Gastroesophageal sphincter (tissue), 4 donors: ENCODE results near the gene LAMA2. TPM values are rescaled to one million over a fixed set of nuclear protein-coding genes. Genes with fewer than 3 reads are reported as not detected.

ENCODE experiments used
- ATAC-seq: fragments of 150-250 bp; one replicate; pipeline ENCODE4 v1.9.1; 2016; ENCODE audit warnings: mild to moderate bottlenecking, moderate library complexity
- H3K27ac ChIP-seq, 4 donors: fragments of 200-600 bp; sonication (generic) in 3 of 4; 1 replicate in 3 of 4; 2 replicates in 1 of 4; pipeline ENCODE4 v1.5.1; 2016 to 2019
- H3K27me3 ChIP-seq: fragments of 200-600 bp; sonication (generic); one replicate; pipeline ENCODE4 v1.5.1; 2019
- H3K36me3 ChIP-seq, 2 donors: fragments of 200-600 bp; sonication (generic); one replicate each; pipeline ENCODE4 v1.5.1; 2019; ENCODE audit warnings: control low read depth in 1 of 2
- H3K4me1 ChIP-seq, 3 donors: fragments of 200-600 bp; sonication (generic); 1 replicate in 2 of 3; 2 replicates in 1 of 3; pipeline ENCODE4 v1.5.1; 2016 to 2019; ENCODE audit warnings: control low read depth in 2 of 3
- H3K4me3 ChIP-seq, 2 donors: fragments of 200-600 bp; sonication (generic); one replicate each; pipeline ENCODE4 v1.5.1; 2019; ENCODE audit warnings: mild to moderate bottlenecking in 1 of 2, moderate library complexity in 1 of 2
- H3K9me3 ChIP-seq, 3 donors: fragments of 200-600 bp; sonication (generic); one replicate each; pipeline ENCODE4 v1.5.1; 2017 to 2019; ENCODE audit warnings: control low read depth in 2 of 3
- EP300 ChIP-seq: sonication (generic); formaldehyde crosslinking; IDR thresholded peaks from one replicate; pipeline ENCODE4 v1.6.1; 2017; ENCODE audit warnings: antibody characterized with exemption, mild to moderate bottlenecking
- POLR2A ChIP-seq, 2 donors: fragments of 450-650 bp; IDR thresholded peaks; one replicate each; pipeline ENCODE4 v1.6.1; 2017; ENCODE audit warnings: antibody characterized with exemption in 2 of 2, mild to moderate bottlenecking in 2 of 2, moderate library complexity in 1 of 2
- POLR2AphosphoS5 ChIP-seq: sonication (generic); formaldehyde crosslinking; IDR thresholded peaks from one replicate; pipeline ENCODE4 v1.6.1; 2017; ENCODE audit warnings: antibody characterized with exemption
- WGBS, 2 donors: methylation state at CpG; one replicate each; pipeline ENCODE4 v1.1.5; 2018; ENCODE audit warnings: low coverage in 1 of 2; 5-methylcytosine and 5-hydroxymethylcytosine counted together
- total RNA-seq, 4 donors: library from RNA; depleted of rRNA; stranded (reverse); fragments of >200 nt; gene quantifications; one replicate each; pipeline ENCODE4 v1.1.0, GENCODE V29; 2016
- TF ChIP-seq, protein P1 (sequence below), 4 experiments: fragments of 200-600 bp in 2 of 4; fragments of 450-650 bp in 2 of 4; sonication (generic) in 1 of 4; IDR thresholded peaks; one replicate each; pipeline ENCODE4 v1.5.1; 2017 to 2019; ENCODE audit warnings: antibody characterized with exemption in 4 of 4, mild to moderate bottlenecking in 2 of 4, moderate library complexity in 2 of 4

LAMA2 gene
- total RNA-seq, 4 donors from 2014 or later = 103 to 199 (median 153) TPM

DNA sequence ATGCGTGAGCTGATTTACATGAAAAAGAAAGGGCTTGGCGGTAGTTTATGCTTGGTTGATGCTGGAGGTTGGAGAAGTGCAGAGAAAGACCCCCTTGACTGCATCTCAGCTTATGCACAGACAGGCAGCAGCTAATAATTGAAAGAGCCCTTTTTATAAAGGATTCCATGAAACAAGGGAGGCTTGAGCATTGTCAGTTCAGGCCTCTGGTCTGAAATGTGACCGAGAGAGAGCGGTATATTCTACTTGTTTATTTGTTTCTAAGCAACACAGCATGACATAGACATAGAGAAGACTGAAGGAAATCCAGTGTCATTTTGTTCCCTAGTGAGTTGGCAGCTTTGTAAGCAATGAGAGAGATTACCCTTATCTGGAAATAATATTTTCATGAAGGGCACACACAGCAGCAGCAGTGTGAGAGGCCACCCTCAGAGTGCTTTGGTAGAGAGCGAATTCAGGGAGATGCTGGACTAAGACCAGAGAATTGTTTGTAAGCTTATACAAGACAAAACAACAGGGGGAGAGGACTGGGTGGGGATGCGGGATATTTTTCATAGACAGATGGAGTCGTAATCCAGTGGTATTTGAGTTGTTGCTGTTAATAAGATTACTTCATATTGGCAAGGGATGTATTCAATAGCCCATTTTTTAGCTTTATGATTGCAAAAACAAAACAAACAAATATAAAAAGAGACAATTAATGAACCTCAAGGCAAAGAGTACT is 34.6 kb upstream of the LAMA2 start:
- no peak overlapping the region for H3K4me3 ChIP-seq
- ATAC-seq = no peak
- TF ChIP-seq POLR2AphosphoS5 (no peak), EP300 (no peak), POLR2A (IDR thresholded peaks at IDR 0.05) (no peak)
- TF ChIP-seq, protein P1, sequence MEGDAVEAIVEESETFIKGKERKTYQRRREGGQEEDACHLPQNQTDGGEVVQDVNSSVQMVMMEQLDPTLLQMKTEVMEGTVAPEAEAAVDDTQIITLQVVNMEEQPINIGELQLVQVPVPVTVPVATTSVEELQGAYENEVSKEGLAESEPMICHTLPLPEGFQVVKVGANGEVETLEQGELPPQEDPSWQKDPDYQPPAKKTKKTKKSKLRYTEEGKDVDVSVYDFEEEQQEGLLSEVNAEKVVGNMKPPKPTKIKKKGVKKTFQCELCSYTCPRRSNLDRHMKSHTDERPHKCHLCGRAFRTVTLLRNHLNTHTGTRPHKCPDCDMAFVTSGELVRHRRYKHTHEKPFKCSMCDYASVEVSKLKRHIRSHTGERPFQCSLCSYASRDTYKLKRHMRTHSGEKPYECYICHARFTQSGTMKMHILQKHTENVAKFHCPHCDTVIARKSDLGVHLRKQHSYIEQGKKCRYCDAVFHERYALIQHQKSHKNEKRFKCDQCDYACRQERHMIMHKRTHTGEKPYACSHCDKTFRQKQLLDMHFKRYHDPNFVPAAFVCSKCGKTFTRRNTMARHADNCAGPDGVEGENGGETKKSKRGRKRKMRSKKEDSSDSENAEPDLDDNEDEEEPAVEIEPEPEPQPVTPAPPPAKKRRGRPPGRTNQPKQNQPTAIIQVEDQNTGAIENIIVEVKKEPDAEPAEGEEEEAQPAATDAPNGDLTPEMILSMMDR (IDR thresholded peaks at IDR 0.05) = no peak
- no peaks in the 10 kb centered on the region for H3K4me1 ChIP-seq
- 67 to 77% methylated on average over 5 to 7 of the region's 7 CpGs for WGBS, 2 donors
- no peaks in the 10 kb centered on the region for H3K36me3 ChIP-seq
- H3K27me3 ChIP-seq = no peaks in the 10 kb centered on the region
- H3K9me3 ChIP-seq = no peaks in the 10 kb centered on the region
- H3K27ac ChIP-seq = no peak overlapping the region

DNA sequence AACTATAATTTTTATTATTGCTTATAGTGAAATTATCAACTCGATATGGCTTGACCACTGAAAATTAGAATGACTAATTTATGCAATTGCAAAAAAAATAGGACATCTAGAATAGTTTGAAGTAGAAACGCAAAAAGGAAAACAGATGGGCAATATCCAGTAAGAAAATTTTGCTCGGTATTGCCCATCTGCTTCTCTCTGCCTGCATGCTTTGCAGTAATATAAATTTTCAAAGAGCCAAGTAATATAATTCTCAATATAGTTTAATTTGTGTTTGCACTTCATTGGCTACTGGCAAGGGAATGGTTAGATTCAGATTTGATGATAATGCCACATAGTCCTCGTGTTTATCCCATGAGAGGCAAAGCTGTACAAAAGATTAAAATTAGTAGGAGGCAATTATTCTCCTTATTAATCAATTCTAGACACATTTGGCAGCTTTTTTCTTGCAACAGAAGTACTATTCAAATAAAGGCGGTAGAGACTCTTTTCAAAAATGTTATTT is 27.3 kb upstream of the LAMA2 start:
- no peaks in the 10 kb centered on the region for H3K36me3 ChIP-seq
- TF ChIP-seq, protein P1 (IDR thresholded peaks at IDR 0.05) = no peak
- TF ChIP-seq POLR2A (IDR thresholded peaks at IDR 0.05) = no peak
- TF ChIP-seq POLR2AphosphoS5 = no peak
- no peak for TF ChIP-seq EP300
- no peak overlapping the region for H3K27ac ChIP-seq
- 47 to 52% methylated on average over 3 to 5 of the region's 5 CpGs for WGBS, 2 donors
- H3K9me3 ChIP-seq = peaks cover 0 to 6% (median 0%) of the 10 kb centered on the region in 3 donors
- no peak for ATAC-seq
- no peaks in the 10 kb centered on the region for H3K27me3 ChIP-seq
- H3K4me3 ChIP-seq = no peak overlapping the region
- no peaks in the 10 kb centered on the region for H3K4me1 ChIP-seq

DNA sequence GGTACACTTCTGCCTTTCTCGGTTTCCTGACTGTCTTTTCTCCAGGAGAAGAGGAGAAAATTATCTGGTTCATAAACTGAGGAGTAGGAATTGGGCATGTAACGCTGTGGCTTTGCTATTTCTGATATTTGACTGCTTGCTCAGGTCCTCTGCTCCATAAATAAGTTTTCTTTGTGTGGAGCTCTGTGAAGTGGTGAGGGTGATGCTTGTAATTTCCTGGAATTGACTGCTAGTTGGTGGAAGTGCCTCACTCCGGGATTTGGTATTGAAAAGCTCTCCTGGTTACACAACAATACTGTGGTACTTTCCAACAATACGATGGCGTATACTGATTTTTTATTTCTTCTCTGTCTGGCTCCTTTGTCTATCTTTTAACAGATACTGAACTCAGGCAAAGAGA is 25.1 kb upstream of the LAMA2 start:
- WGBS, 2 donors = 83 to 84% methylated on average over 5 of the region's 5 CpGs
- H3K4me3 ChIP-seq = no peak overlapping the region
- TF ChIP-seq EP300 (no peak), POLR2A (IDR thresholded peaks at IDR 0.05) (no peak), POLR2AphosphoS5 (no peak)
- TF ChIP-seq, protein P1 (IDR thresholded peaks at IDR 0.05) = no peak
- no peaks in the 10 kb centered on the region for H3K27me3 ChIP-seq
- no peaks in the 10 kb centered on the region for H3K36me3 ChIP-seq
- H3K27ac ChIP-seq = no peak overlapping the region
- no peak for ATAC-seq
- H3K9me3 ChIP-seq = peaks cover 0 to 20% (median 0%) of the 10 kb centered on the region in 3 donors
- no peaks in the 10 kb centered on the region for H3K4me1 ChIP-seq

DNA sequence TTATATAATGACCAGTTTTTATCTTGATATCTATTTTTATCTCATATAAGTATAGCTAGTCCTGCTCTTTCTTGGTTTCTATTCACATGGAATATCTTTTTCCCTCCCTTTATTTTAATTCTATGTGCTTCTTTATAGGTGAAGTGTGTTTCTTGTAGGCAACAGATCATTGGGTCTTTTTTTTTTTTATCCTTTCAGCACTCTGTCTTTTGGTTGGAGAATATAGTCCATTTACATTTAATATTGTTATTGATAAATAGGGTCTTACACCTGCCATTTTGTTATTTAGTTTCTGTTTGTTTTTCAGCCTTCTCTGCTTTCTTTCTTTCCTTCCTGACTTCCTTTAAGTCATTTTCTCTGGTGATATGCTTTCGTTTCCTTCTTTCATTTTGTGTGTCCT is 22.2 kb upstream of the LAMA2 start:
- no peaks in the 10 kb centered on the region for H3K4me1 ChIP-seq
- TF ChIP-seq POLR2AphosphoS5 (no peak), POLR2A (IDR thresholded peaks at IDR 0.05) (no peak), EP300 (no peak)
- TF ChIP-seq, protein P1 (IDR thresholded peaks at IDR 0.05) = no peak
- no peaks in the 10 kb centered on the region for H3K27me3 ChIP-seq
- H3K9me3 ChIP-seq = peaks cover 0 to 22% (median 0%) of the 10 kb centered on the region in 3 donors
- no peak for ATAC-seq
- WGBS, 2 donors = 89 to 100% methylated on average over 1 of the region's 1 CpG
- H3K36me3 ChIP-seq = no peaks in the 10 kb centered on the region
- no peak overlapping the region for H3K4me3 ChIP-seq
- no peak overlapping the region for H3K27ac ChIP-seq

DNA sequence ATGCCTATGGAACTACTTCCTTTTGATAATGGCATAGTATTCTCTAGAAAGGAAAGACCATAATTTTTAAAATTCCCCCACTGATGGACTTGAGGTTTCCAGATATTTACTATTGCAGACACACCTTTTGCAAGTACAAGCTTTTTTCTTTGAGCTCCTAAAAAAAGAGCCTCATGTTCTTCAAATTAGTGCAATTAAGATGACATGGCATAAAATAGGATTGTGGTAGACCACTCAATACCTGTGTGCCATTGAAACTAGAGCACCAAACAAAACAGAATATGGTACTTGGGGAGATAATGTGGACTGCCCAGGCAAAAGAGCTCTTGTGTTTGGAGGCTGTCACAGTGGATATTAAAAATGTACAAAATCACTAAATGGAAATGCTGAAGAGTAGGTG is 19.0 kb upstream of the LAMA2 start:
- no peak for TF ChIP-seq POLR2AphosphoS5
- no peak for TF ChIP-seq POLR2A (IDR thresholded peaks at IDR 0.05)
- TF ChIP-seq, protein P1 (IDR thresholded peaks at IDR 0.05) = no peak
- TF ChIP-seq EP300 = no peak
- Histone ChIP-seq H3K4me3 (no peak overlapping the region), H3K4me1 (no peaks in the 10 kb centered on the region), H3K27ac (no peak overlapping the region), H3K9me3 (peaks cover 0 to 22% (median 0%) of the 10 kb centered on the region in 3 donors), H3K36me3 (no peaks in the 10 kb centered on the region), H3K27me3 (no peaks in the 10 kb centered on the region)
- no peak for ATAC-seq
